HepG2 (cell line): ENCODE measurements around the gene SAMD14.

ENCODE experiments used
- EP300 ChIP-seq, 3 experiments: sonication (generic) in 1 of 3; formaldehyde crosslinking in 1 of 3; IDR thresholded peaks; 2 replicates each; pipeline versions ENCODE4 v1.5.1 to v1.6.1; 2011 to 2020; ENCODE audit warnings: low read depth in 2 of 3, low read length in 2 of 3, borderline replicate concordance in 1 of 3, improper control_type of control experiment in 1 of 3, mild to moderate bottlenecking in 1 of 3, missing genetic modification reagents in 1 of 3, moderate library complexity in 1 of 3
- GABPA ChIP-seq, 2 experiments: IDR thresholded peaks; 2 replicates each; pipeline ENCODE4 v1.6.1; 2011 to 2016; ENCODE audit warnings: low read depth in 2 of 2, low read length in 1 of 2, missing biosample characterization in 1 of 2, missing genetic modification characterization in 1 of 2
- HNRNPL ChIP-seq: fragments of 200-400 bp; formaldehyde crosslinking; IDR thresholded peaks from 2 replicates; pipeline ENCODE4 v1.6.1; 2017; ENCODE audit warnings: mild to moderate bottlenecking, low read depth, low read length
- JUNB ChIP-seq: sonication (generic); formaldehyde crosslinking; IDR thresholded peaks from 2 replicates; pipeline ENCODE4 v1.8.0; 2022; ENCODE audit warnings: missing genetic modification reagents, mild to moderate bottlenecking, borderline replicate concordance
- PCBP2 ChIP-seq: fragments of 200-400 bp; formaldehyde crosslinking; optimal IDR thresholded peaks from 2 replicates; pipeline ENCODE3; 2018; ENCODE audit warnings: low read length, low read depth; ENCODE audit not compliant: poor library complexity, severe bottlenecking
- POLR2A ChIP-seq, 2 experiments: IDR thresholded peaks; 2 replicates each; pipeline ENCODE4 v1.6.1; 2011; ENCODE audit warnings: low read depth in 2 of 2, low read length in 2 of 2, mild to moderate bottlenecking in 1 of 2, moderate library complexity in 1 of 2; ENCODE audit not compliant: insufficient read depth in 1 of 2
- POLR2AphosphoS5 ChIP-seq: IDR thresholded peaks from 2 replicates; pipeline ENCODE4 v1.6.1; 2012; ENCODE audit warnings: low read depth, low read length
- SMC3 ChIP-seq: IDR thresholded peaks from 2 replicates; pipeline ENCODE4 v1.6.1; 2011; ENCODE audit warnings: low read length, improper control_type of control experiment
- TF ChIP-seq, protein P1 (sequence below): sonication (generic); formaldehyde crosslinking; IDR thresholded peaks from 2 replicates; pipeline ENCODE4 v1.5.0; 2020; ENCODE audit warnings: mild to moderate bottlenecking, missing genetic modification reagents, moderate library complexity

- TF ChIP-seq, protein P1, sequence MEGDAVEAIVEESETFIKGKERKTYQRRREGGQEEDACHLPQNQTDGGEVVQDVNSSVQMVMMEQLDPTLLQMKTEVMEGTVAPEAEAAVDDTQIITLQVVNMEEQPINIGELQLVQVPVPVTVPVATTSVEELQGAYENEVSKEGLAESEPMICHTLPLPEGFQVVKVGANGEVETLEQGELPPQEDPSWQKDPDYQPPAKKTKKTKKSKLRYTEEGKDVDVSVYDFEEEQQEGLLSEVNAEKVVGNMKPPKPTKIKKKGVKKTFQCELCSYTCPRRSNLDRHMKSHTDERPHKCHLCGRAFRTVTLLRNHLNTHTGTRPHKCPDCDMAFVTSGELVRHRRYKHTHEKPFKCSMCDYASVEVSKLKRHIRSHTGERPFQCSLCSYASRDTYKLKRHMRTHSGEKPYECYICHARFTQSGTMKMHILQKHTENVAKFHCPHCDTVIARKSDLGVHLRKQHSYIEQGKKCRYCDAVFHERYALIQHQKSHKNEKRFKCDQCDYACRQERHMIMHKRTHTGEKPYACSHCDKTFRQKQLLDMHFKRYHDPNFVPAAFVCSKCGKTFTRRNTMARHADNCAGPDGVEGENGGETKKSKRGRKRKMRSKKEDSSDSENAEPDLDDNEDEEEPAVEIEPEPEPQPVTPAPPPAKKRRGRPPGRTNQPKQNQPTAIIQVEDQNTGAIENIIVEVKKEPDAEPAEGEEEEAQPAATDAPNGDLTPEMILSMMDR = no peak
- TF ChIP-seq SMC3 (no peak), PCBP2 (no peak), POLR2A (IDR thresholded peaks at IDR 0.05; ENCODE audit: insufficient read depth in 1 of 2, low read depth in 2 of 2, low read length in 2 of 2) (no peak), HNRNPL (no peak), POLR2AphosphoS5 (no peak), GABPA (IDR thresholded peaks at IDR 0.05; ENCODE audit: low read depth, low read length) (no peak), GABPA (CRISPR knock-in tag; IDR thresholded peaks at IDR 0.05; ENCODE audit: low read depth) (no peak), EP300 (IDR thresholded peaks at IDR 0.05; ENCODE audit: low read depth in 2 of 2, low read length in 2 of 2) (no peak), EP300 (CRISPR knock-in tag; IDR thresholded peaks at IDR 0.05; ENCODE audit: borderline replicate concordance) (no peak), JUNB (no peak)
Measured at GRCh38 chr17:50100921-50101345, 29.0 kb downstream of the SAMD14 start.
